ENCODE measurements around the gene ERMN. TPM values are rescaled to one million over a fixed set of nuclear protein-coding genes. Genes with fewer than 3 reads are reported as not detected.
"Not testable (repeated sequence)": the region's sequence is repeated elsewhere in the genome, so short reads cannot be mapped to it uniquely, and the experiment has no call there.

Gene ERMN
- 0.74 TPM for polyA plus RNA-seq (2012; ENCODE audit: low read depth, missing spikeins)

GRCh38 chr2:157325786-157326185, at the start of gene ERMN:
Gene ERMN, minus strand, starts transcription at chr2:157325824. Its CDS starts 182 bp downstream, at chr2:157325642.
- DNase-seq (ENCODE audit: insufficient read length, low spot score): no peak
- TF ChIP-seq POLR2AphosphoS5 (IDR thresholded peaks at IDR 0.05; ENCODE audit: low read depth, low read length) (no peak), SPI1 (IDR thresholded peaks at IDR 0.05; ENCODE audit: low read depth, low read length) (no peak), PAX5 (IDR thresholded peaks at IDR 0.05; ENCODE audit: insufficient read depth, low read length, severe bottlenecking) (no peak), TAF1 (IDR thresholded peaks at IDR 0.05; ENCODE audit: low read depth, low read length) (no peak), POU2F2 (IDR thresholded peaks at IDR 0.05; ENCODE audit: low read depth, low read length) (no peak), POLR2A (IDR thresholded peaks at IDR 0.05; ENCODE audit: low read depth, low read length) (no peak)
- no peak for FAIRE-seq

- DNase-seq (ENCODE audit: insufficient read length, low spot score) (no peak), FAIRE-seq (no peak)
Observed at GRCh38 chr2:157375384-157375783, 49.8 kb upstream of the ERMN start.

DNA sequence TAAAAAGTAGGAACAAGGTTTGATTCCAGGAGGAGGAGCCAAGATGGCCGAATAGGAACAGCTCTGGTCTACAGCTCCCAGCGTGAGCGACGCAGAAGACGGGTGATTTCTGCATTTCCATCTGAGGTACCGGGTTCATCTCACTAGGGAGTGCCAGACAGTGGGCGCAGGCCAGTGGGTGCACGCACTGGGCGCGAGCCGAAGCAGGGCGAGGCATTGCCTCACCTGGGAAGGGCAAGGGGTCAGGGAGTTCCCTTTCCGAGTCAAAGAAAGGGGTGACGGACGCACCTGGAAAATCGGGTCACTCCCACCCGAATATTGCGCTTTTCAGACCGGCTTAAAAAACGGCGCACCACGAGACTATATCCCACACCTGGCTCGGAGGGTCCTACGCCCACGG, 42.9 kb upstream of the ERMN start:
- not testable (repeated sequence) for DNase-seq (ENCODE audit: insufficient read length, low spot score); FAIRE-seq

More at GRCh38 chr2:157375384-157375783, 49.8 kb upstream of the ERMN start:
- TF ChIP-seq POLR2A (IDR thresholded peaks at IDR 0.05; ENCODE audit: low read depth, low read length): no peak
- no peak for TF ChIP-seq POU2F2 (IDR thresholded peaks at IDR 0.05; ENCODE audit: low read depth, low read length)
- no peak for TF ChIP-seq SPI1 (IDR thresholded peaks at IDR 0.05; ENCODE audit: low read depth, low read length)
- no peak for TF ChIP-seq POLR2AphosphoS5 (IDR thresholded peaks at IDR 0.05; ENCODE audit: low read depth, low read length)
- TF ChIP-seq TAF1 (IDR thresholded peaks at IDR 0.05; ENCODE audit: low read depth, low read length): no peak
- no peak for TF ChIP-seq PAX5 (IDR thresholded peaks at IDR 0.05; ENCODE audit: insufficient read depth, low read length, severe bottlenecking)

- TF ChIP-seq POU2F2 (IDR thresholded peaks at IDR 0.05; ENCODE audit: low read depth, low read length) (no peak), PAX5 (IDR thresholded peaks at IDR 0.05; ENCODE audit: insufficient read depth, low read length, severe bottlenecking) (no peak), POLR2A (IDR thresholded peaks at IDR 0.05; ENCODE audit: low read depth, low read length) (no peak), TAF1 (IDR thresholded peaks at IDR 0.05; ENCODE audit: low read depth, low read length) (no peak), POLR2AphosphoS5 (IDR thresholded peaks at IDR 0.05; ENCODE audit: low read depth, low read length) (no peak), SPI1 (IDR thresholded peaks at IDR 0.05; ENCODE audit: low read depth, low read length) (no peak)
- no peak for FAIRE-seq
Observed at GRCh38 chr2:157367704-157368103, 42.1 kb upstream of the ERMN start.

GRCh38 chr2:157364257-157364974, 38.8 kb upstream of the ERMN start:
- TF ChIP-seq POLR2A (IDR thresholded peaks at IDR 0.05; ENCODE audit: low read depth, low read length) (no peak), SPI1 (IDR thresholded peaks at IDR 0.05; ENCODE audit: low read depth, low read length) (no peak; the same call in 1 of the 2 replicates), PAX5 (IDR thresholded peaks at IDR 0.05; ENCODE audit: insufficient read depth, low read length, severe bottlenecking) (no peak), POU2F2 (IDR thresholded peaks at IDR 0.05; ENCODE audit: low read depth, low read length) (no peak), TAF1 (IDR thresholded peaks at IDR 0.05; ENCODE audit: low read depth, low read length) (no peak), POLR2AphosphoS5 (IDR thresholded peaks at IDR 0.05; ENCODE audit: low read depth, low read length) (no peak)
- FAIRE-seq: peak; percentile 91
- DNase-seq (ENCODE audit: insufficient read length, low spot score): no peak

More at GRCh38 chr2:157367704-157368103, 42.1 kb upstream of the ERMN start:
- no peak for DNase-seq (ENCODE audit: insufficient read length, low spot score)

DNA sequence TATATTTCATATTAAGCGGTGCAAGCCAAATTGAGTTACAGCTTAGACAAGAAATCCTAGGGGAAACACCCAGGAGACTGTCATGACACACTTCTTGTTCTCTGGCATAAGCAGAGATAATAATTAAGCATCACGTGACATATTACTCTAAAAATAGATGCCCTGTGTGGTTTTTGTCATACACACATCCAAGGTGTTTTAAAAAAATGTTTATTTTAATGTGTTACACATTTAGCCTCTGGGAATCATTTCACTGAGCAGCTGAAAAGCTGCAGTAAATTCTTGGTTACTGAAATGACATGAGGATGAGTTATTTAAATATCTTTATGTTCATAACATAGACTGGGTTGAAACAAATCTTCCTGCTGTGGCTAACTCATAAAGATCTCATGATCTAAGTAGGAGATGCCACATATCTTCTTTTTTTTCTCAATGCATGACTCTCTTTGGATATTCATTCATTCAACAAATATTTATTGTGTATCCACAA, 38.0 kb upstream of the ERMN start:
- FAIRE-seq: no peak
- DNase-seq (ENCODE audit: insufficient read length, low spot score): no peak

DNA sequence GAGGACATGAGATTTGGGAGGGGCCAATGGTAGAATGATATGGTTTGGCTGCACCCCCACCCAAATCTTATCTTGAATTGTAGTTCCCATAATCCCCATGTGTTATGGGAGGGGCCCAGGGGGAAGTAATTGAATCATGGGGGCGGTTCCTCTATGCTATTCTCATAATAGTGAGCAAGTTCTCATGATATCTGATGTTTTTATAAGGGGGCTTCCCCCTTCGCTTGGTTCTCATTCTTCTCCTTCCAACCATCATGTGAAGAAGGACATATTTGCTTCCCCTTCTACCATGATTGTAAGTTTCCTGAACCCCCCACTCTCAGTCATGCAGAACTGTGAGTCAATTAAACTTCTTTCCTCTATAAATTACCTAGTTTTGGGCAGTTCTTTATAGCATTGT, 37.0 kb upstream of the ERMN start:
- TF ChIP-seq PAX5 (IDR thresholded peaks at IDR 0.05; ENCODE audit: insufficient read depth, low read length, severe bottlenecking): no peak
- no peak for TF ChIP-seq POLR2AphosphoS5 (IDR thresholded peaks at IDR 0.05; ENCODE audit: low read depth, low read length)
- no peak for TF ChIP-seq SPI1 (IDR thresholded peaks at IDR 0.05; ENCODE audit: low read depth, low read length)
- no peak for TF ChIP-seq POLR2A (IDR thresholded peaks at IDR 0.05; ENCODE audit: low read depth, low read length)
- TF ChIP-seq POU2F2 (IDR thresholded peaks at IDR 0.05; ENCODE audit: low read depth, low read length): no peak
- no peak for TF ChIP-seq TAF1 (IDR thresholded peaks at IDR 0.05; ENCODE audit: low read depth, low read length)
- FAIRE-seq (no peak), DNase-seq (ENCODE audit: insufficient read length, low spot score) (no peak)

More for the DNA sequence above, 38.0 kb upstream of the ERMN start:
- TF ChIP-seq PAX5 (IDR thresholded peaks at IDR 0.05; ENCODE audit: insufficient read depth, low read length, severe bottlenecking) (no peak), POLR2A (IDR thresholded peaks at IDR 0.05; ENCODE audit: low read depth, low read length) (no peak), POLR2AphosphoS5 (IDR thresholded peaks at IDR 0.05; ENCODE audit: low read depth, low read length) (no peak), SPI1 (IDR thresholded peaks at IDR 0.05; ENCODE audit: low read depth, low read length) (no peak), TAF1 (IDR thresholded peaks at IDR 0.05; ENCODE audit: low read depth, low read length) (no peak), POU2F2 (IDR thresholded peaks at IDR 0.05; ENCODE audit: low read depth, low read length) (no peak)

DNA sequence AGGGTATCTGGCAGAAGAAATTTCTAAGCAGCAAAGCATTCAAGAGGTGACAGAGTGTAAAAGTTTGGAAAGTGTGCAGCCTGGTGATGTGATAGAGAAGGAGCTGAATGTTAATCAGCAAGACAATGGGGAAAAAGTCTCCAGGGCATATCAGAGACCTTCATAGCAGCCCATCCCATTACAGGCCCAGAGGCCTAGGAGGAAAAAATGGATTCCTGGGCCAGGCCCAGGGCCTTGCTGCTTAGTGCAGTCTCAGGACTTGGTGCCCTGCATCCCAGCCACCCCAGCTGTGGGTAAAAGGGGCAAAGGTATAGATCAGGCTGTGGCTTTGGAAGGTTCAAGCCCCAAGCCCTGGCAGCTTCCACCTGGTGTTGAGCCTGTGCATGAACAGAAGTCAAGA, 35.9 kb upstream of the ERMN start:
- no peak for TF ChIP-seq SPI1 (IDR thresholded peaks at IDR 0.05; ENCODE audit: low read depth, low read length)
- TF ChIP-seq POLR2A (IDR thresholded peaks at IDR 0.05; ENCODE audit: low read depth, low read length): no peak
- TF ChIP-seq POLR2AphosphoS5 (IDR thresholded peaks at IDR 0.05; ENCODE audit: low read depth, low read length): no peak
- no peak for TF ChIP-seq POU2F2 (IDR thresholded peaks at IDR 0.05; ENCODE audit: low read depth, low read length)
- TF ChIP-seq TAF1 (IDR thresholded peaks at IDR 0.05; ENCODE audit: low read depth, low read length): no peak
- no peak for TF ChIP-seq PAX5 (IDR thresholded peaks at IDR 0.05; ENCODE audit: insufficient read depth, low read length, severe bottlenecking)
- DNase-seq (ENCODE audit: insufficient read length, low spot score) (no peak), FAIRE-seq (no peak)

DNA sequence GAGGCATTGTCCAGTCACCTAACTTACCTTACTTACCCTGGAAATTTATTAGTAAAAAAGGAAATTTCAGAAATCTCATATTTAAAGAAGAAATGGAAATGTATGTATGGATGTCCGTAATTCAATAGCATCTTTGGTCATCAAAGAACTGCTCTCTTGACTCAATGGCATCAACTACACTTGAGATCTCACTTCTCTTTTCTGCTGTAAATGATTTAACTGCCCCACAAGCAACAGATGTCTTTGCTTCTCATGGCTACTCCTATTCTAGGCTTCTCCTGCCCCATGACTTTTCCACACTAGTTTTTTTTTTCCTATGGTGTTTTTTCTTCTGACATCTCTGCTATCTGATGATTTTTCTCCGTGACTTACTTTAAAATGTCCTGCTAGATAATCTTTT, 34.0 kb upstream of the ERMN start:
- DNase-seq (ENCODE audit: insufficient read length, low spot score): no peak
- TF ChIP-seq POLR2AphosphoS5 (IDR thresholded peaks at IDR 0.05; ENCODE audit: low read depth, low read length) (no peak), POU2F2 (IDR thresholded peaks at IDR 0.05; ENCODE audit: low read depth, low read length) (no peak), SPI1 (IDR thresholded peaks at IDR 0.05; ENCODE audit: low read depth, low read length) (peak; percentile 43), POLR2A (IDR thresholded peaks at IDR 0.05; ENCODE audit: low read depth, low read length) (no peak), PAX5 (IDR thresholded peaks at IDR 0.05; ENCODE audit: insufficient read depth, low read length, severe bottlenecking) (no peak)
- no peak for FAIRE-seq

All from GM12891 (cell line).